BLaER1 treated with 17β-estradiol and CSF1 and Interleukin-3, amounts not matched to agents 10 nM and 100 nM (cell line): ENCODE results near the gene ESPN.
"Not testable (repeated sequence)": the region's sequence is repeated elsewhere in the genome, so short reads cannot be mapped to it uniquely, and the experiment has no call there.

Experiments used
- H3K27ac ChIP-seq, 11 experiments: shearing (Covaris generic); formaldehyde crosslinking; 2 replicates each; pipeline ENCODE4 v1.8.1; 2022
- H3K27me3 ChIP-seq, 11 experiments: shearing (Covaris generic); formaldehyde crosslinking; 2 replicates each; pipeline ENCODE4 v1.8.1; 2022
- H3K36me3 ChIP-seq, 11 experiments: shearing (Covaris generic); formaldehyde crosslinking; 2 replicates each; pipeline ENCODE4 v1.8.1; 2022
- H3K4me1 ChIP-seq, 10 experiments: shearing (Covaris generic); formaldehyde crosslinking; 2 replicates each; pipeline ENCODE4 v1.8.1; 2022
- H3K4me2 ChIP-seq, 11 experiments: shearing (Covaris generic); formaldehyde crosslinking; 2 replicates each; pipeline ENCODE4 v1.8.1; 2022
- H3K4me3 ChIP-seq, 10 experiments: shearing (Covaris generic); formaldehyde crosslinking; 2 replicates each; pipeline ENCODE4 v1.8.1; 2022
- H3K9ac ChIP-seq, 11 experiments: shearing (Covaris generic); formaldehyde crosslinking; 2 replicates each; pipeline ENCODE4 v1.8.1; 2022
- H3K9me3 ChIP-seq, 11 experiments: shearing (Covaris generic); formaldehyde crosslinking; replicated peaks in 1 of 11; 2 replicates each; pipeline ENCODE4 v1.8.1; 2022
- H4K20me1 ChIP-seq, 11 experiments: shearing (Covaris generic); formaldehyde crosslinking; 2 replicates each; pipeline ENCODE4 v1.8.1; 2022
- Cebpa-rat ChIP-seq, 11 experiments: shearing (Covaris generic); IDR thresholded peaks; 2 replicates each; pipeline ENCODE4 v1.8.1; 2022

The ESPN gene

GRCh38 chr1:6427441-6428390 is 3.1 kb downstream of the ESPN start:
- no peak overlapping the region for H3K27ac ChIP-seq
- H3K4me1 ChIP-seq = peaks cover 31 to 52% (median 48%) of the 10 kb centered on the region in 10 experiments
- no peak overlapping the region for H3K4me3 ChIP-seq
- no peak for TF ChIP-seq Cebpa-rat (IDR thresholded peaks at IDR 0.05)
- peaks cover 0 to 72% (median 35%) of the 10 kb centered on the region in 11 experiments; a peak in 17 of 22 replicates for H4K20me1 ChIP-seq
- H3K4me2 ChIP-seq = peak overlapping the region in 8 of 11 experiments; percentile 41 to 95 (median 90); a peak in 15 of 22 replicates
- H3K9me3 ChIP-seq = no peaks in the 10 kb centered on the region
- H3K27me3 ChIP-seq = peaks cover 36 to 68% (median 53%) of the 10 kb centered on the region in 11 experiments
- H3K36me3 ChIP-seq = no peaks in the 10 kb centered on the region
- no peak overlapping the region for H3K9ac ChIP-seq

GRCh38 chr1:6428453-6428852 is 3.9 kb downstream of the ESPN start:
- not testable (repeated sequence) for H3K27ac ChIP-seq, H3K4me3 ChIP-seq, H3K36me3 ChIP-seq, H3K9ac ChIP-seq, H3K4me2 ChIP-seq, H3K9me3 ChIP-seq
- H4K20me1 ChIP-seq = peaks cover 0 to 66% (median 28%) of the 10 kb centered on the region in 11 experiments; a peak in 17 of 22 replicates
- peaks cover 23 to 45% (median 41%) of the 10 kb centered on the region in 10 experiments for H3K4me1 ChIP-seq
- peaks cover 29 to 61% (median 46%) of the 10 kb centered on the region in 11 experiments for H3K27me3 ChIP-seq

GRCh38 chr1:6429660-6430411 is 5.3 kb downstream of the ESPN start:
- Histone ChIP-seq H3K27me3 (peaks cover 15 to 53% (median 32%) of the 10 kb centered on the region in 11 experiments), H3K4me1 (peaks cover 12 to 45% (median 37%) of the 10 kb centered on the region in 10 experiments; a peak in 19 of 20 replicates), H4K20me1 (peaks cover 0 to 65% (median 19%) of the 10 kb centered on the region in 11 experiments; a peak in 16 of 22 replicates), H3K4me2 (peak overlapping the region in 2 of 11 experiments; percentile 7 to 37; a peak in 4 of 22 replicates)
- not testable (repeated sequence) for H3K9ac ChIP-seq, H3K9me3 ChIP-seq, H3K4me3 ChIP-seq, H3K27ac ChIP-seq, H3K36me3 ChIP-seq

GRCh38 chr1:6431645-6432579 is 7.3 kb downstream of the ESPN start:
- not testable (repeated sequence) for H3K4me3 ChIP-seq, H3K4me2 ChIP-seq, H3K9ac ChIP-seq, H3K36me3 ChIP-seq, H3K27ac ChIP-seq, H3K9me3 ChIP-seq
- peaks cover 0 to 33% (median 11%) of the 10 kb centered on the region in 11 experiments; a peak in 14 of 22 replicates for H3K27me3 ChIP-seq
- peaks cover 4 to 27% (median 16%) of the 10 kb centered on the region in 10 experiments; a peak in 16 of 20 replicates for H3K4me1 ChIP-seq
- peaks cover 0 to 55% (median 0%) of the 10 kb centered on the region in 11 experiments; a peak in 7 of 22 replicates for H4K20me1 ChIP-seq

GRCh38 chr1:6434186-6434585 is 9.6 kb downstream of the ESPN start:
- Histone ChIP-seq H3K4me2 (peak overlapping the region in 6 of 11 experiments; percentile 16 to 58 (median 25); a peak in 9 of 22 replicates), H3K9me3 (no peaks in the 10 kb centered on the region), H3K27ac (no peak overlapping the region), H3K4me1 (peaks cover 12 to 39% (median 22%) of the 10 kb centered on the region in 10 experiments), H3K27me3 (peaks cover 0 to 17% (median 3%) of the 10 kb centered on the region in 11 experiments; a peak in 9 of 22 replicates), H3K4me3 (no peak overlapping the region), H4K20me1 (peaks cover 0 to 50% (median 0%) of the 10 kb centered on the region in 11 experiments; a peak in 8 of 22 replicates), H3K36me3 (no peaks in the 10 kb centered on the region), H3K9ac (no peak overlapping the region)
- TF ChIP-seq Cebpa-rat (IDR thresholded peaks at IDR 0.05) = no peak

- no peaks in the 10 kb centered on the region for H3K9me3 ChIP-seq
- H4K20me1 ChIP-seq = peaks cover 0 to 41% (median 0%) of the 10 kb centered on the region in 11 experiments; a peak in 8 of 22 replicates
- peaks cover 20 to 48% (median 32%) of the 10 kb centered on the region in 10 experiments for H3K4me1 ChIP-seq
- no peaks in the 10 kb centered on the region for H3K36me3 ChIP-seq
- no peak for TF ChIP-seq Cebpa-rat (IDR thresholded peaks at IDR 0.05)
- no peak overlapping the region for H3K4me3 ChIP-seq
- H3K4me2 ChIP-seq = 0 out of 22 replicates have a peak overlapping the region, but pooled peaks of 1 of the 11 experiments have one; percentile 35
- no peak overlapping the region for H3K27ac ChIP-seq
- peaks cover 0 to 25% (median 3%) of the 10 kb centered on the region in 11 experiments; a peak in 8 of 22 replicates for H3K27me3 ChIP-seq
- H3K9ac ChIP-seq = no peak overlapping the region; a peak in 1 of 22 replicates
Observed at GRCh38 chr1:6435129-6435528, 10.6 kb downstream of the ESPN start.

- Histone ChIP-seq H3K4me3 (no peak overlapping the region), H3K27me3 (peaks cover under 1 to 22% (median under 1%) of the 10 kb centered on the region in 11 experiments; a peak in 16 of 22 replicates), H3K9ac (no peak overlapping the region), H3K4me1 (peaks cover 18 to 49% (median 33%) of the 10 kb centered on the region in 10 experiments), H3K4me2 (no peak overlapping the region), H3K27ac (no peak overlapping the region), H3K36me3 (no peaks in the 10 kb centered on the region), H3K9me3 (no peaks in the 10 kb centered on the region), H4K20me1 (peaks cover 0 to 38% (median 0%) of the 10 kb centered on the region in 11 experiments; a peak in 8 of 22 replicates)
- no peak for TF ChIP-seq Cebpa-rat (IDR thresholded peaks at IDR 0.05)
Observed at GRCh38 chr1:6435547-6435946, 11.0 kb downstream of the ESPN start.

GRCh38 chr1:6436277-6436676 is 11.7 kb downstream of the ESPN start:
- Histone ChIP-seq H3K4me1 (peaks cover 18 to 52% (median 38%) of the 10 kb centered on the region in 10 experiments), H3K27me3 (peaks cover 7 to 26% (median 8%) of the 10 kb centered on the region in 11 experiments), H4K20me1 (peaks cover 0 to 38% (median 0%) of the 10 kb centered on the region in 11 experiments; a peak in 7 of 22 replicates)
- not testable (repeated sequence) for H3K36me3 ChIP-seq, H3K4me3 ChIP-seq, H3K9me3 ChIP-seq, H3K4me2 ChIP-seq, H3K27ac ChIP-seq, H3K9ac ChIP-seq

- Histone ChIP-seq H4K20me1 (peaks cover 0 to 47% (median 0%) of the 10 kb centered on the region in 11 experiments; a peak in 8 of 22 replicates), H3K27me3 (peaks cover 16 to 34% (median 17%) of the 10 kb centered on the region in 11 experiments), H3K4me2 (peak overlapping the region in 3 of 11 experiments; percentile 24 to 84 (median 25); a peak in 3 of 22 replicates), H3K4me1 (peaks cover 18 to 52% (median 38%) of the 10 kb centered on the region in 10 experiments)
- H3K27ac ChIP-seq, H3K4me3 ChIP-seq, H3K9me3 ChIP-seq, H3K36me3 ChIP-seq, H3K9ac ChIP-seq: not testable (repeated sequence)
Observed at GRCh38 chr1:6437012-6437700, 12.6 kb downstream of the ESPN start.
